ENCODE measurements around the gene MGMT. TPM values are rescaled to one million over a fixed set of nuclear protein-coding genes. Genes with fewer than 3 reads are reported as not detected.

Gene MGMT
- polyA plus RNA-seq, 1 donor from 2014 or later: 0.94 TPM

DNA sequence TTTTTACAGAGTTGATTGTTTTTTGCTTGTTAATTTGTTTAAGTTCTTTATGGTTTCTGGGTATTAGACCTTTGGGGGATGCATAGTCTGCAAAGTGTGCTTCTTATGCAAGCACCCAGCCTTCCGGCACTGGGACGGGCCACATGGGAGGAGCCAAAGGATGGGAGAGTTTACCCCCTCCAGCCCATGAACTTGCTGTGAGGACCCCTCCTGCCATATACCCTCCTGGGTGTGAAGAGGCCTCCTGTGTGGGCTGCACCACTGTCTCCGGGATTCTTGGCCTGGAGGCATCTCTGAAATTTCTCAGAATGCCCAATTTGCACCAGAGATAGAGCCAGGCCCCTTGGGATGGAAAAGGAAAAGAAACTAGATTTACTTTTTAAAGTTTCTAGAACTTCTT lies 150.7 kb downstream of the MGMT start:
- Histone ChIP-seq H2AFZ (ENCODE audit: low read depth, low read length) (no peak overlapping the region), H3K79me2 (replicated peaks; ENCODE audit: insufficient read depth, low read length) (no peaks in the 10 kb centered on the region), H3K9me2 (ENCODE audit: insufficient read depth, low read length) (no peaks in the 10 kb centered on the region), H3K9me3 (ENCODE audit: low read length) (no peaks in the 10 kb centered on the region), H3K27ac (ENCODE audit: low read length) (no peak overlapping the region), H3F3A (ENCODE audit: insufficient read depth, low read length, poor library complexity, severe bottlenecking) (no peaks in the 10 kb centered on the region), H3K4me2 (ENCODE audit: low read length) (no peak overlapping the region), H3K36me3 (ENCODE audit: insufficient read depth, low read length) (no peaks in the 10 kb centered on the region), H3K4me3 (ENCODE audit: low read length) (no peak overlapping the region), H4K20me1 (ENCODE audit: insufficient read depth) (no peaks in the 10 kb centered on the region), H3K9ac (ENCODE audit: low read length) (no peak overlapping the region), H3K27me3 (ENCODE audit: insufficient read depth, low read depth, low read length) (no peaks in the 10 kb centered on the region)
- TF ChIP-seq EZH2 (IDR thresholded peaks at IDR 0.05; ENCODE audit: borderline replicate concordance, insufficient read depth, low read length, poor library complexity, severe bottlenecking): no peak
- TF ChIP-seq SMC3 (conservative IDR thresholded peaks at IDR 0.05; ENCODE audit: poor library complexity): no peak
- TF ChIP-seq REST (IDR thresholded peaks at IDR 0.05; ENCODE audit: borderline replicate concordance): no peak
- no peak for TF ChIP-seq POLR2AphosphoS5 (IDR thresholded peaks at IDR 0.05)
- no peak for TF ChIP-seq CTCF (IDR thresholded peaks at IDR 0.05; ENCODE audit: poor library complexity, severe bottlenecking)
- TF ChIP-seq MXI1 (conservative IDR thresholded peaks at IDR 0.05; ENCODE audit: poor library complexity, severe bottlenecking): no peak
- TF ChIP-seq EP300 (conservative IDR thresholded peaks at IDR 0.05; ENCODE audit: poor library complexity, severe bottlenecking): no peak
- no peak for TF ChIP-seq TAF1 (IDR thresholded peaks at IDR 0.05; ENCODE audit: low read depth)
- no peak for TF ChIP-seq RAD21 (conservative IDR thresholded peaks at IDR 0.05)

DNA sequence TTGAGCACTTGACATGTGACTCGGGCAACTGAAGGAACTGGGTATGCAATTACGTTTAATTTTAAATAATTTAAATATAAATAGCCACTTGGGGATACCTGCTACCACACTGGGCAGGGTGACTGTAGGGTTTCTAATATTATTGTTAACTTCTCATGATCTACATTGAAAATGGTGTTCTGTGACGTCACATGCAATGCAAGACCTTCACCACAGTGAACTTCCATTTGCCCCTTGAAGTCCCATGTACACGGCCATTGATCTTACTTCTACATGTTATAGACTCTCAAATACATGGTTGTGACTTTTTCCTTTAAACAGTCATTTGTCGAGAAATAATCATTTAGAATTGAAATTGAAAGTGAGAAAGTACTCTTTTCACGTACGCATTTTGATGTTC lies 154.0 kb downstream of the MGMT start:
- no peaks in the 10 kb centered on the region for H3F3A ChIP-seq (ENCODE audit: insufficient read depth, low read length, poor library complexity, severe bottlenecking)
- no peaks in the 10 kb centered on the region for H4K20me1 ChIP-seq (ENCODE audit: insufficient read depth)
- no peaks in the 10 kb centered on the region for H3K9me3 ChIP-seq (ENCODE audit: low read length)
- H3K36me3 ChIP-seq (ENCODE audit: insufficient read depth, low read length): no peaks in the 10 kb centered on the region
- no peaks in the 10 kb centered on the region for H3K27me3 ChIP-seq (ENCODE audit: insufficient read depth, low read depth, low read length)
- H3K9me2 ChIP-seq (ENCODE audit: insufficient read depth, low read length): no peaks in the 10 kb centered on the region
- H3K27ac ChIP-seq (ENCODE audit: low read length): no peak overlapping the region
- H3K4me3 ChIP-seq (ENCODE audit: low read length): no peak overlapping the region
- no peak overlapping the region for H2AFZ ChIP-seq (ENCODE audit: low read depth, low read length)
- H3K4me2 ChIP-seq (ENCODE audit: low read length): no peak overlapping the region
- H3K79me2 ChIP-seq (replicated peaks; ENCODE audit: insufficient read depth, low read length): no peaks in the 10 kb centered on the region
- no peak overlapping the region for H3K9ac ChIP-seq (ENCODE audit: low read length)
- no peak for TF ChIP-seq CTCF (IDR thresholded peaks at IDR 0.05; ENCODE audit: poor library complexity, severe bottlenecking)
- no peak for TF ChIP-seq EZH2 (IDR thresholded peaks at IDR 0.05; ENCODE audit: borderline replicate concordance, insufficient read depth, low read length, poor library complexity, severe bottlenecking)
- TF ChIP-seq TAF1 (IDR thresholded peaks at IDR 0.05; ENCODE audit: low read depth): no peak

Data from neural cell (in vitro differentiated cells).